NCI-H1694 treated with DMSO at 0.1 percent for 48 hours (cell line): Measurements from ENCODE around the gene HDLBP.
"Not testable (repeated sequence)": the region's sequence is repeated elsewhere in the genome, so short reads cannot be mapped to it uniquely, and the experiment has no call there.

Source experiments
- DNase-seq: peaks from one replicate; lab custom pipeline; 2025; lab: John Stamatoyannopoulos, UW

The HDLBP gene

GRCh38 chr2:241209271-241209670, 106.2 kb downstream of the HDLBP start:
- no peak for DNase-seq

GRCh38 chr2:241208058-241208457, 107.4 kb downstream of the HDLBP start:
- no peak for DNase-seq

GRCh38 chr2:241207641-241208040, 107.8 kb downstream of the HDLBP start:
- no peak for DNase-seq

GRCh38 chr2:241207151-241207550, 108.3 kb downstream of the HDLBP start:
- DNase-seq, result no peak

- DNase-seq, result no peak
Observed at GRCh38 chr2:241205086-241205485, 110.4 kb downstream of the HDLBP start.

GRCh38 chr2:241204490-241204889, 111.0 kb downstream of the HDLBP start:
- no peak for DNase-seq

- DNase-seq, result no peak
Observed at GRCh38 chr2:241204010-241204384, 111.5 kb downstream of the HDLBP start.

- DNase-seq, result no peak
Observed at GRCh38 chr2:241203218-241204009, 112.1 kb downstream of the HDLBP start.

- no peak for DNase-seq
Observed at GRCh38 chr2:241202681-241203080, 112.8 kb downstream of the HDLBP start.

GRCh38 chr2:241202268-241202585, 113.2 kb downstream of the HDLBP start:
- no peak for DNase-seq

- no peak for DNase-seq
Observed at GRCh38 chr2:241201445-241202267, 113.8 kb downstream of the HDLBP start.

- no peak for DNase-seq
Observed at GRCh38 chr2:241200822-241201395, 114.6 kb downstream of the HDLBP start.

GRCh38 chr2:241199897-241200821, 115.3 kb downstream of the HDLBP start:
- DNase-seq, result no peak

GRCh38 chr2:241199286-241199685, 116.2 kb downstream of the HDLBP start:
- DNase-seq, result no peak

- no peak for DNase-seq
Observed at GRCh38 chr2:241198381-241199279, 116.8 kb downstream of the HDLBP start.

GRCh38 chr2:241197947-241198346, 117.5 kb downstream of the HDLBP start:
- no peak for DNase-seq

- not testable (repeated sequence) for DNase-seq
Observed at GRCh38 chr2:241197246-241197645, 118.2 kb downstream of the HDLBP start.

- no peak for DNase-seq
Observed at GRCh38 chr2:241195506-241196130, 119.9 kb downstream of the HDLBP start.

GRCh38 chr2:241194811-241195210, 120.7 kb downstream of the HDLBP start:
- no peak for DNase-seq

GRCh38 chr2:241193271-241193670, 122.2 kb downstream of the HDLBP start:
- DNase-seq, result no peak
